Measurements from ENCODE around the gene PRKRIP1.
"Not testable (repeated sequence)": the region's sequence is repeated elsewhere in the genome, so short reads cannot be mapped to it uniquely, and the experiment has no call there.

Gene PRKRIP1

DNA sequence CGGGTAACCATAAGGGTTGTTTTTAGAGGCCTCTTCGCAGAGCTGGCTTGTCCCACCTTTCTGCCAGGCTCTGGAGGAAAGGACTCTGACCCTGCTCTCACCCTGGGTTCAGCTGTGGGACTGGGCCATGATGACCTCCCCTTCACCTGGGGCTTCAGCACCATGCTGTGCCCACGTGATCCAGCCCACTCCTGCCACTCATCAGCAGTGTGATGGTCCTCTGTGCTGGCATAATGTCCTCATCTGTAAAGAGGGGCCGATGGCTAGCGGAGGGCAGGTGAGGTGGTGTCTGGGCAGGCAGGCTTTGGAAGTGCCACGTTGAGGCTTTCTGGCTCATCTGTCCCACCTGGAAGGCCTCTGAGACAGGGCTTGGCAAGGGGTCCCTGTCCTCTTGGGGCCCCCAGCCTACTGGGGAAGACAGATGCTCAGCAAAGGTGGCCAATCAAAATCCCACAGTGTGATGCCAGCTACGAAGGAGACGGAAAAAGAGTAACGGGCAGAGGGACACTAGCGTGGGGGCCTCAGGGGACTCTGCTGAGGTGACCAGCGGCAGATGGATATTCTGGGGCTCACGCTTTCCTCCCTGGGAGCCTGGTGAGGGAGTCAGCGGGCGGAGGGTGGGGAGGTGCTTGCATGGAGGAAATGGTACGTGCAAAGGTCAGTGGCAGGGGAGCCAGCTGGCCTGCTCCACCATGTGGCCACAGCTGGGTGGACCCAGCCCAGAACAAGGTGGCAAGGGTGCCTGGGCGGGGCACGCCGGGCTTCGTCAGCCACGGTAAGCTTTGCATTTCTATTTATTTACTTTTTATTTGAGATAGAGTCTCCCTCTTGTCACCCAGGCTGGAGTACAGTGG, 74.0 kb downstream of the PRKRIP1 start:
- Histone ChIP-seq H3K27me3 (ENCODE audit: insufficient read depth, low read length) (no peaks in the 10 kb centered on the region), H3K36me3 (ENCODE audit: insufficient read depth, low read length) (no peaks in the 10 kb centered on the region), H3K4me1 (ENCODE audit: control insufficient read depth, insufficient read depth, low read length, unreplicated experiment) (peaks cover 6% of the 10 kb centered on the region), H3K4me3 (ENCODE audit: low read depth, low read length) (no peak overlapping the region), H3K27ac (ENCODE audit: low read depth, low read length) (no peak overlapping the region), H2AFZ (ENCODE audit: low read length, unreplicated experiment) (no peak overlapping the region), H3K79me2 (ENCODE audit: control insufficient read depth, insufficient read depth, low read length, unreplicated experiment) (peaks cover 4% of the 10 kb centered on the region)

DNA sequence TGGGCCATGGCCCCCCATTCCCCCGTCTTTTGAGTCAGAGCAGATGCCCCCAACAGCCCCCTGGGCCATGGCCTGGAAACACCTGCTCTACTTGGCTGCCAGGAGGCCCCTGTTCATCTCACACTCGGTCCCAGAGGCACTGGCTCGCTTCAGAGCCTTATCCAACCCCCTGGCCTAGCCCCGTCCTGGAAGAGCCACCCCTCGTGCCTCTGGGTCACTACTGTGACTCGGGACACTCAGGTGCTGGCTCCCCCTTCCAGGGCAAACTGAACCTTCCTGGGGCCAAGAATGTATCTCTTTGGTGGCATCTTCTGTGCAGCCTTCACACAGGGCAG, 75.6 kb downstream of the PRKRIP1 start:
- no peaks in the 10 kb centered on the region for H3K36me3 ChIP-seq (ENCODE audit: insufficient read depth, low read length)
- no peak overlapping the region for H2AFZ ChIP-seq (ENCODE audit: low read length, unreplicated experiment)
- H3K27me3 ChIP-seq (ENCODE audit: insufficient read depth, low read length), result no peaks in the 10 kb centered on the region
- no peak overlapping the region for H3K27ac ChIP-seq (ENCODE audit: low read depth, low read length)
- H3K79me2 ChIP-seq (ENCODE audit: control insufficient read depth, insufficient read depth, low read length, unreplicated experiment), result no peaks in the 10 kb centered on the region
- H3K4me1 ChIP-seq (ENCODE audit: control insufficient read depth, insufficient read depth, low read length, unreplicated experiment), result no peaks in the 10 kb centered on the region
- no peak overlapping the region for H3K4me3 ChIP-seq (ENCODE audit: low read depth, low read length)

DNA sequence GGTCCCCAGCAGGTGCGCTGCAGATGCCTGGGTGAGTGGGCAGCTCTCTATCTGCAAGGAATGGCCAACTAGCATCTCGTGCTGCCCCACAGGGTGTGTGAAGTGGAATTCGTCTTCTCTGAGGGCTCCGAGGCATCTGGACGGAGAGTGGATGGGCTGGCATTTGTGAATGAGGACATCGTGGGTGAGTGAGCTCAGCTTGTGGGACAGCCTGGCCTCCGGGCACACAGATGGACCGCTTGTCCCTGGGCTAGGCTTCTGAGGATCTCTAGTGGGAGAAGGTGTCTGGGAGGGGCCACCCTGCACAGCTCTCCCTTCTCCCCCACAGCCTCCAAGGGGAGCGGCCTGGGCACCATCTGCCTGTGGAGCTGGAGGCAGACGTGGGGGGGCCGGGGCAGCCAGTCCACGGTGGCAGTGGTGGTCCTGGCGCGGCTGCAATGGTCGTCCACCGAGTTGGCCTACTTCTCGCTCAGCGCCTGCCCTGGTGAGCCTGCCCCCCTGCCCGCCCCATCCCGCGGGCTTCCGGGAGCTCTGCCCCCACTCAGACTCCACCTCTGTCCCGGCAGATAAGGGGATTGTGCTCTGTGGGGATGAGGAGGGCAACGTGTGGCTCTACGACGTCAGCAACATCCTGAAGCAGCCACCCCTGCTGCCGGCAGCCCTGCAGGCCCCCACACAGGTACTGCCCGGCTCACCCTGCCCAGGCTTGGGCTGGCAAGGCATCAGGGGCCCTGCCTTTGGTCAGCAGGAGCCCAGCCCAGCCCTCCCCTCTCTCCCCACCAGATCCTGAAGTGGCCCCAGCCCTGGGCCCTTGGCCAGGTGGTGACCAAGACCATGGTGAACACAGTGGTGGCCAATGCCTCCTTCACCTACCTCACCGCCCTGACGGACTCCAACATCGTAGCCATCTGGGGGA, 76.2 kb downstream of the PRKRIP1 start:
- Histone ChIP-seq H3K27me3 (ENCODE audit: insufficient read depth, low read length) (no peaks in the 10 kb centered on the region), H3K4me1 (ENCODE audit: control insufficient read depth, insufficient read depth, low read length, unreplicated experiment) (no peaks in the 10 kb centered on the region), H3K79me2 (ENCODE audit: control insufficient read depth, insufficient read depth, low read length, unreplicated experiment) (no peaks in the 10 kb centered on the region), H3K36me3 (ENCODE audit: insufficient read depth, low read length) (no peaks in the 10 kb centered on the region), H2AFZ (ENCODE audit: low read length, unreplicated experiment) (no peak overlapping the region), H3K4me3 (ENCODE audit: low read depth, low read length) (no peak overlapping the region), H3K27ac (ENCODE audit: low read depth, low read length) (no peak overlapping the region)

GRCh38 chr7:102473271-102473991, 77.3 kb downstream of the PRKRIP1 start:
- Histone ChIP-seq H3K79me2 (ENCODE audit: control insufficient read depth, insufficient read depth, low read length, unreplicated experiment) (no peaks in the 10 kb centered on the region), H3K27me3 (ENCODE audit: insufficient read depth, low read length) (no peaks in the 10 kb centered on the region), H3K27ac (ENCODE audit: low read depth, low read length) (no peak overlapping the region), H2AFZ (ENCODE audit: low read length, unreplicated experiment) (no peak overlapping the region), H3K4me3 (ENCODE audit: low read depth, low read length) (no peak overlapping the region), H3K36me3 (ENCODE audit: insufficient read depth, low read length) (no peaks in the 10 kb centered on the region), H3K4me1 (ENCODE audit: control insufficient read depth, insufficient read depth, low read length, unreplicated experiment) (no peaks in the 10 kb centered on the region)

GRCh38 chr7:102474116-102474515, 78.0 kb downstream of the PRKRIP1 start:
- H3K4me1 ChIP-seq (ENCODE audit: control insufficient read depth, insufficient read depth, low read length, unreplicated experiment), result not testable (repeated sequence)

GRCh38 chr7:102474736-102475435, 78.7 kb downstream of the PRKRIP1 start:
- H3K36me3 ChIP-seq (ENCODE audit: insufficient read depth, low read length); H3K4me3 ChIP-seq (ENCODE audit: low read depth, low read length); H3K79me2 ChIP-seq (ENCODE audit: control insufficient read depth, insufficient read depth, low read length, unreplicated experiment); H3K27me3 ChIP-seq (ENCODE audit: insufficient read depth, low read length); H2AFZ ChIP-seq (ENCODE audit: low read length, unreplicated experiment); H3K27ac ChIP-seq (ENCODE audit: low read depth, low read length); H3K4me1 ChIP-seq (ENCODE audit: control insufficient read depth, insufficient read depth, low read length, unreplicated experiment): not testable (repeated sequence)

More at GRCh38 chr7:102474116-102474515, 78.0 kb downstream of the PRKRIP1 start:
- H3K36me3 ChIP-seq (ENCODE audit: insufficient read depth, low read length); H3K27me3 ChIP-seq (ENCODE audit: insufficient read depth, low read length); H3K4me3 ChIP-seq (ENCODE audit: low read depth, low read length); H3K27ac ChIP-seq (ENCODE audit: low read depth, low read length); H2AFZ ChIP-seq (ENCODE audit: low read length, unreplicated experiment); H3K79me2 ChIP-seq (ENCODE audit: control insufficient read depth, insufficient read depth, low read length, unreplicated experiment): not testable (repeated sequence)
